H1 (cell line): ENCODE measurements around the gene ALDH1B1. TPM values are rescaled to one million over a fixed set of nuclear protein-coding genes. Genes with fewer than 3 reads are reported as not detected.
A peak's percentile ranks its signal among the peaks of the same experiment; 100 is the strongest.

Experiments
- CTCF ChIA-PET: fragments of 300-600 bp; sonication (Branson Sonifier 250); formaldehyde crosslinking; loops from one replicate; lab custom pipeline; 2021; ENCODE audit not compliant: partially characterized antibody; lab: Charles Lee
- POLR2A ChIA-PET: fragments of 300-600 bp; sonication (Branson Sonifier 250); formaldehyde crosslinking; loops from one replicate; lab custom pipeline; 2021; ENCODE audit warnings: inconsistent platforms; ENCODE audit not compliant: partially characterized antibody; lab: Charles Lee
- DNase-seq, 2 experiments: peaks; one replicate each; pipeline versions ENCODE4 v3.0.0 to v3.0.0-alpha.2; 2010 to 2022; ENCODE audit warnings: low spot score in 2 of 2, low read depth in 1 of 2, mixed read lengths in 1 of 2
- FAIRE-seq: peaks from 2 replicates; lab custom pipeline; 2011; peaks lifted over from hg19 to GRCh38; lab: Jason Lieb, UNC
- H2AFZ ChIP-seq: 2 replicates; pipeline ENCODE4 v1.8.1; 2012; ENCODE audit warnings: low read length, inconsistent platforms
- H2AK5ac ChIP-seq: 2 replicates; pipeline ENCODE4 v1.6.1; 2013; ENCODE audit warnings: low read depth, low read length
- H2BK120ac ChIP-seq: replicated peaks from 2 replicates; pipeline ENCODE3; 2013; ENCODE audit warnings: low read depth, low read length, inconsistent platforms
- H2BK12ac ChIP-seq: 2 replicates; pipeline ENCODE4 v1.6.1; 2013; ENCODE audit warnings: low read depth, low read length
- H2BK15ac ChIP-seq: 2 replicates; pipeline ENCODE4 v1.6.1; 2013; ENCODE audit warnings: low read length
- H2BK20ac ChIP-seq: 2 replicates; pipeline ENCODE4 v1.6.1; 2013; ENCODE audit warnings: low read length
- H2BK5ac ChIP-seq: 2 replicates; pipeline ENCODE4 v1.6.1; 2013; ENCODE audit warnings: low read depth, low read length
- H3K14ac ChIP-seq: 2 replicates; pipeline ENCODE4 v1.6.1; 2013; ENCODE audit warnings: inconsistent platforms; ENCODE audit not compliant: insufficient read length
- H3K18ac ChIP-seq: 2 replicates; pipeline ENCODE4 v1.6.1; 2013; ENCODE audit warnings: low read length; ENCODE audit errors: extremely low read depth
- H3K23ac ChIP-seq: 2 replicates; pipeline ENCODE4 v1.6.1; 2013; ENCODE audit warnings: inconsistent platforms; ENCODE audit not compliant: insufficient read length
- H3K23me2 ChIP-seq: 2 replicates; pipeline ENCODE4 v1.6.1; 2013; ENCODE audit warnings: low read depth, low read length
- H3K27ac ChIP-seq: 2 replicates; pipeline ENCODE4 v1.6.1; 2011; ENCODE audit warnings: low read depth, low read length, inconsistent platforms
- H3K27me3 ChIP-seq, 4 experiments: replicated peaks in 1 of 4; 1 replicate in 1 of 4; 2 replicates in 3 of 4; pipeline versions ENCODE4 v1.6.1 to v1.8.1; 2011 to 2013; ENCODE audit warnings: low read length in 3 of 4, mild to moderate bottlenecking in 3 of 4, inconsistent platforms in 2 of 4, mixed read lengths in 2 of 4, moderate library complexity in 1 of 4; ENCODE audit not compliant: control insufficient read depth in 3 of 4, insufficient read depth in 3 of 4; ENCODE audit errors: extremely low read depth in 1 of 4
- H3K36me3 ChIP-seq, 4 experiments: 2 replicates each; pipeline versions ENCODE4 v1.6.1 to v1.8.1; 2011 to 2013; ENCODE audit warnings: mild to moderate bottlenecking in 4 of 4, low read length in 3 of 4, moderate library complexity in 2 of 4, control low read depth in 1 of 4, inconsistent platforms in 1 of 4; ENCODE audit not compliant: insufficient read depth in 4 of 4, control insufficient read depth in 2 of 4
- H3K4ac ChIP-seq: replicated peaks from 2 replicates; pipeline ENCODE3; 2013; ENCODE audit warnings: low read length, low read depth, mixed read lengths, inconsistent platforms; ENCODE audit not compliant: insufficient read length
- H3K4me1 ChIP-seq, 4 experiments: replicated peaks in 1 of 4; 1 replicate in 1 of 4; 2 replicates in 3 of 4; pipeline versions ENCODE4 v1.6.1 to v1.8.1; 2011 to 2013; ENCODE audit warnings: low read length in 3 of 4, inconsistent platforms in 2 of 4, mixed read lengths in 1 of 4; ENCODE audit not compliant: insufficient read depth in 4 of 4, control insufficient read depth in 3 of 4
- H3K4me2 ChIP-seq, 2 experiments: 2 replicates each; pipeline versions ENCODE4 v1.6.1 to v1.8.1; 2011 to 2013; ENCODE audit warnings: low read depth in 2 of 2, low read length in 2 of 2, control low read depth in 1 of 2, inconsistent platforms in 1 of 2, mild to moderate bottlenecking in 1 of 2; ENCODE audit not compliant: insufficient read depth in 1 of 2
- H3K4me3 ChIP-seq, 4 experiments: fragments of 200-600, 300-600 bp in 1 of 4; sonication (generic), shearing (Covaris generic), sonication (Bioruptor Twin) in 1 of 4; 2 replicates each; pipeline versions ENCODE4 v1.5.1 to v1.8.1; 2011 to 2016; ENCODE audit warnings: low read length in 4 of 4, low read depth in 3 of 4, control low read depth in 2 of 4, inconsistent platforms in 2 of 4, mild to moderate bottlenecking in 2 of 4, mixed read lengths in 1 of 4, moderate library complexity in 1 of 4; ENCODE audit not compliant: insufficient read depth in 2 of 4; ENCODE audit errors: extremely low read depth in 1 of 4
- H3K56ac ChIP-seq: replicated peaks from 2 replicates; pipeline ENCODE3; 2013; ENCODE audit warnings: low read depth, mild to moderate bottlenecking, mixed read lengths, low read length, inconsistent platforms; ENCODE audit not compliant: insufficient read length
- H3K79me1 ChIP-seq: 2 replicates; pipeline ENCODE4 v1.6.1; 2013; ENCODE audit warnings: low read depth, low read length, control low read depth
- H3K79me2 ChIP-seq, 2 experiments: 2 replicates each; pipeline versions ENCODE4 v1.6.1 to v1.8.1; 2012 to 2013; ENCODE audit warnings: low read length in 2 of 2, mild to moderate bottlenecking in 2 of 2, inconsistent platforms in 1 of 2; ENCODE audit not compliant: insufficient read depth in 2 of 2, control insufficient read depth in 1 of 2
- H3K9ac ChIP-seq, 4 experiments: replicated peaks in 1 of 4; 1 replicate in 1 of 4; 2 replicates in 3 of 4; pipeline versions ENCODE4 v1.6.1 to v1.8.1; 2011 to 2013; ENCODE audit warnings: low read depth in 3 of 4, low read length in 3 of 4, control low read depth in 2 of 4, mild to moderate bottlenecking in 2 of 4, moderate library complexity in 2 of 4, inconsistent platforms in 1 of 4; ENCODE audit errors: extremely low read depth in 1 of 4
- H3K9me3 ChIP-seq, 2 experiments: 2 replicates each; pipeline versions ENCODE4 v1.6.1 to v1.8.1; 2012 to 2013; ENCODE audit warnings: mild to moderate bottlenecking in 2 of 2, moderate library complexity in 2 of 2, control low read depth in 1 of 2, inconsistent platforms in 1 of 2, low read depth in 1 of 2, low read length in 1 of 2, mixed read lengths in 1 of 2; ENCODE audit not compliant: insufficient read depth in 2 of 2
- H4K20me1 ChIP-seq, 2 experiments: replicated peaks in 1 of 2; 2 replicates each; pipeline versions ENCODE3 to v1.8.1; 2011 to 2013; ENCODE audit warnings: inconsistent platforms in 2 of 2, low read length in 2 of 2, mild to moderate bottlenecking in 1 of 2; ENCODE audit not compliant: insufficient read depth in 2 of 2, control insufficient read depth in 1 of 2
- H4K5ac ChIP-seq: 2 replicates; pipeline ENCODE4 v1.6.1; 2013; ENCODE audit warnings: low read length, low read depth, mixed read lengths, inconsistent platforms; ENCODE audit not compliant: insufficient read length
- H4K8ac ChIP-seq: 2 replicates; pipeline ENCODE4 v1.8.0; 2013; ENCODE audit warnings: mild to moderate bottlenecking, moderate library complexity, low read length, inconsistent platforms; ENCODE audit not compliant: insufficient read depth; ENCODE audit errors: extremely low read depth
- H4K91ac ChIP-seq: replicated peaks from 2 replicates; pipeline ENCODE3; 2013; ENCODE audit warnings: low read length, mixed read lengths, inconsistent platforms; ENCODE audit not compliant: insufficient read length
- ATF2 ChIP-seq: IDR thresholded peaks from 2 replicates; pipeline ENCODE4 v1.6.1; 2012; ENCODE audit warnings: low read length, inconsistent platforms
- CHD1 ChIP-seq: IDR thresholded peaks from 2 replicates; pipeline ENCODE4 v1.6.1; 2012; ENCODE audit warnings: low read depth, low read length, improper control_type of control experiment
- CTCF ChIP-seq, 3 experiments: IDR thresholded peaks; 1 replicate in 2 of 3; 2 replicates in 1 of 3; pipeline versions ENCODE4 v1.5.1 to v1.6.1; 2011; ENCODE audit warnings: low read length in 3 of 3, mild to moderate bottlenecking in 3 of 3, inconsistent platforms in 2 of 3, low read depth in 1 of 3, moderate library complexity in 1 of 3; ENCODE audit not compliant: insufficient read depth in 1 of 3; ENCODE audit errors: control extremely low read depth in 1 of 3
- MAX ChIP-seq: IDR thresholded peaks from 2 replicates; pipeline ENCODE4 v1.6.1; 2012; ENCODE audit warnings: inconsistent platforms
- POU5F1 ChIP-seq: IDR thresholded peaks from 2 replicates; pipeline ENCODE4 v1.6.1; 2011; ENCODE audit warnings: low read depth, mild to moderate bottlenecking, low read length, moderate library complexity
- SRF ChIP-seq: IDR thresholded peaks from 2 replicates; pipeline ENCODE4 v1.6.1; 2011; ENCODE audit warnings: mild to moderate bottlenecking, low read depth, low read length, moderate library complexity
- ZNF274 ChIP-seq: IDR thresholded peaks from 2 replicates; pipeline ENCODE4 v1.7.0; 2012; ENCODE audit warnings: low read length, borderline replicate concordance; ENCODE audit errors: extremely low read depth
- WGBS, 2 experiments: shearing (Covaris generic) in 1 of 2; methylation state at CpG; one replicate each; pipeline versions ENCODE4 v1.1.6 to v1.1.7; 2013 to 2015; ENCODE audit warnings: low lambda C conversion rate in 2 of 2, mixed read lengths in 2 of 2, inconsistent platforms in 1 of 2, low coverage in 1 of 2, missing lambda C conversion rate in 1 of 2; ENCODE audit not compliant: insufficient replicate concordance in 2 of 2, insufficient coverage in 1 of 2, insufficient read length in 1 of 2; ENCODE audit errors: extremely low coverage in 1 of 2, missing lambda C conversion rate in 1 of 2; 5-methylcytosine and 5-hydroxymethylcytosine counted together
- polyA plus RNA-seq, 7 experiments: library from polyadenylated mRNA; depleted of rRNA in 3 of 7; stranded (reverse) in 5 of 7; unstranded in 2 of 7; fragments of >200 nt in 5 of 7; fragments of 200-250 nt in 2 of 7; gene quantifications; 1 replicate in 5 of 7; 2 replicates in 1 of 7; 4 replicates in 1 of 7; pipeline versions ENCODE4 v1.2.1 to v1.2.3, GENCODE V29; 2011 to 2013; ENCODE audit warnings: missing spikeins in 2 of 7, mixed read lengths in 2 of 7
- total RNA-seq: library from RNA; stranded (reverse); fragmentation: NEBNext Ultra II Directional; extraction: Animal tissue kit (Norgen Biotek cat#: 25700); gene quantifications from 2 replicates; pipeline ENCODE4 v1.2.1, GENCODE V29; 2021

The ALDH1B1 gene
- total and polyA plus RNA-seq, 2 of the 8 experiments (the other 6 are each of a cell fraction or from before 2014, with no cell fraction given) = 41.6 to 78.7 TPM

GRCh38 chr9:38352530-38353328 lies 39.8 kb upstream of the ALDH1B1 start:
- Histone ChIP-seq H3K79me1 (no peaks in the 10 kb centered on the region), H3K79me2 (no peaks in the 10 kb centered on the region), H3K23ac (no peak overlapping the region), H3K14ac (no peak overlapping the region), H4K91ac (no peak overlapping the region), H3K56ac (no peak overlapping the region), H3K4me1 (peaks cover 0 to 10% (median 4%) of the 10 kb centered on the region in 4 experiments; a peak in 3 of 7 replicates), H3K4me3 (no peak overlapping the region), H2BK15ac (no peak overlapping the region), H2BK12ac (no peak overlapping the region), H3K4ac (no peak overlapping the region), H2BK5ac (no peak overlapping the region), H3K9me3 (no peaks in the 10 kb centered on the region), H2AFZ (no peak overlapping the region), H3K27me3 (peaks cover 3 to 36% (median 6%) of the 10 kb centered on the region in 4 experiments; a peak in 5 of 7 replicates), H2BK20ac (no peak overlapping the region), H4K20me1 (peaks cover 0 to 2% of the 10 kb centered on the region in 2 experiments), H3K9ac (no peak overlapping the region), H3K23me2 (no peaks in the 10 kb centered on the region), H3K27ac (no peak overlapping the region), H4K5ac (no peak overlapping the region), H2AK5ac (no peak overlapping the region), H4K8ac (no peak overlapping the region), H3K36me3 (no peaks in the 10 kb centered on the region), H3K4me2 (0 out of 4 replicates have a peak overlapping the region, but pooled peaks of 1 of the 2 experiments have one; percentile 2), H2BK120ac (no peak overlapping the region), H3K18ac (peak overlapping the region; percentile 41; the same call in 1 of the 2 replicates)
- 71% methylated on average over 12 of the region's 12 CpGs; no CpG with 5 or more reads in 1 of the 2 experiments for WGBS, 2 experiments
- FAIRE-seq (no peak), DNase-seq (no peak)
- CTCF ChIA-PET = interaction anchor here (0.6 to 1.4 kb wide), 6 partner anchors 10 to 518 kb away, joined by 3 to 5 read pairs (median 3); no protein-coding TSS in a partner anchor
- POLR2A ChIA-PET = no interaction called here
- TF ChIP-seq CTCF (IDR thresholded peaks at IDR 0.05; ENCODE audit: control extremely low read depth in 1 of 3, insufficient read depth in 1 of 3, low read depth in 1 of 3, low read length in 3 of 3) (no peak), ATF2 (no peak), POU5F1 (no peak), CHD1 (no peak), MAX (0 out of 2 replicates have a peak, but pooled peaks have one; percentile 13), ZNF274 (no peak), SRF (peak; percentile 40; the same call in 1 of the 2 replicates)
